GM19328 (cell line): Measurements from ENCODE around the gene EML5.

Source experiments
- ATAC-seq: cut with Tn5 transposase; IDR thresholded peaks from one replicate; pipeline ENCODE4 v1.9.1; 2021; ENCODE audit warnings: mild to moderate bottlenecking, moderate library complexity; ENCODE audit not compliant: unreplicated experiment

Gene EML5

DNA sequence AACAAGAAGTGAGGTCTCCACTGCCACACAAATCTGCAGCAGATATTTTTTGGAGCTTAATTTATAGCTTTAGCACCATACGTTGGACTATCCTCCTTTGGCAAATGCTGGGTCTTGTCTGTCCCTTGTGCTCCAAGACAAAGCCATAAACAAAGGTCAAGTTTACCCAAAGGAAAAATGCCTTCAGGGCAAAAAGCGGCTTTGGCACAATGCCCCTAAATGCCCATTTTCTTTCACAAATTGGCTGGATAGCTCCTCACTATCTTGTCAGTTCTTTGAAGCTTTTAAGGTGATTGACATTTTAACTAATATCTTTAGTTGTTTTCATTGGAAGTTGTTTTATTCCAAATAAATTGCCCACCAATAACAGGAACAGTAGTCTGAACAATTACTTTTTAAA is 59.6 kb downstream of the EML5 start:
- no peak for ATAC-seq

DNA sequence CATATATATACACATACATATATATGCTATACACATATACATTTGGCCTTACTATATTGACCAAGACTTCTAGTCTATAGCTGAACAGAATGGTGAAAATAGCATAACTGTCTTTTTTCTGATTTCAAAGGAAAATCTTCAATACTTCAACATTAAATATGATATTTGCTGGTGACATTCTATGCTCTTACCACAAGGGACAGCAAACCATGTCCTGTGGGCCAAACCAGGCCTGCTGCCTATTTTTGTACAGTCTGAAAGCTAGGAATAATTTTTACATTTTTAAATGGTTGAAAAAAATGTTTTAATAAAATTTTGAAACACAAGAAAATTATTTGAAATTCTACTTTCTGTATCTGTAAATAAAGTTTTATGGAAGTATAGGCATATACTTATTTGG is 63.6 kb downstream of the EML5 start:
- no peak for ATAC-seq

DNA sequence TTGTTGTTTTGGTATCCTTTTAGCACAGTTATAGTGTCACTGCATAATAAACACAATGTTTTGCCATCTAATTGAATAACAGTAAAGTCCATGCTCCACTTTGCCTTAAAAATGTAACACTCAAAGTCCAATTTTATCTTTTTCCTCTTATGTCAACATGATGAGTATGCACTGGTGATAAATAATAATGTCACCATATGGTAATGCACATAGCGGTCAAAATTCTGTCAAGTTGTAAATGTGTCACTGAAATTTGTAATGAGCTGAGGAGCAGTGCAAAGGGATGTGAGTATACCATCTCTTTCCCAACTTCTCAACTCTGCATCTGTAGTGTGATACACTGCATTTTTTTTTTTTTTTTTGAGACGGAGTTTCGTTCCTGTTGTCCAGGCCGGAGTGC is 65.7 kb downstream of the EML5 start:
- no peak for ATAC-seq

DNA sequence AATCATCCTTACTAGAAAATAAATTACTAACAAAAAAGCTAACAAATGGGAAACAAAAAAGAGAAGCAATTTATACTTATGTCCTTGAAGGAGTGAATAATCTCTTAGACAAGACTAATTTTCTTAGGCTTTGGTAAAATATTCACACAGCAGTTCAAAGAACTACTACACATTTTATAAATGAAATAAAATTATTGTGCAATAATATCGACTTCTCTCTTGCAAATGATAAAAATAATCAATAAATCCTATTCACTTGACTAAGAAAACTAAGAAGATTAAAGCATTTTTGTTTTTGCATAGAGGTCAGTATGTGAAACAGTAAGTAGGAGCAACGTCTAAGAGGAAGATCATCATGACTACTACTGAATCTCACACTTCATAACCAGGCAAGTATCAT is 82.0 kb downstream of the EML5 start:
- no peak for ATAC-seq

DNA sequence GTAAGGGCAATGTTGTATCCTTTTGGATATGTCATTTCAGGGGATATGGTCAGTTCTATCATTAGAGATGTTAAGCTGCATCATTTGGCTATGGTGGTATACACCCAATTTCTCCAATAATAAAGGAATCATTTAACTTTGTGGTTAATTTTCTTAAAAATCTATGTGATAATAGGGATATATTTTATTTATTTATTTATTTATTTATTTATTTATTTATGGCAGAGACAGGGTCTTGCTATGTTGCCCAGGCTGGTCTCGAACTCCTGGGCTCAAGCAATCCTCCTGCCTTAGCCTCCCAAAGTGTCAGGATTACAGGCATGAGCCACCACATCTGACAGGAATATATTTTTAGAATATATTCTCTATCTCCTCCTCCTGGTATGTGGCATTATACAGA is 85.7 kb downstream of the EML5 start:
- no peak for ATAC-seq

DNA sequence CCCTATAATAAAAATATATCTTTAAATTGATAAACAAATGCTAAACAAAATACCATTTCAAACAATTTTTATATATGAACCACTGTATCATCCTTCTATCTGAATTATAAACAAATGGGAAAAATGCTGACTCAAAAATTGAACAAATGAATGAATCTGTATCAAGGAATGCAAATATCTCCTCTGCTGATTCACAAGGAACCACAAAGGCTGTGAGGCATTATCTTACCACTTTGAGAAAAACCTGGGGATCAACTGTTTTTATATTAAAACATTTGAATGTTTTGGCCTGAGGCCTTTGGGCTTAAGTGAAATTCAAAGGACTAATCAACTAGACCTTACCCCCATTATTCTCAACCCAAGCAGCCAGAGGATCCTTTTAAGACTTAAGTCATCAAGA is 86.3 kb downstream of the EML5 start:
- ATAC-seq: no peak

DNA sequence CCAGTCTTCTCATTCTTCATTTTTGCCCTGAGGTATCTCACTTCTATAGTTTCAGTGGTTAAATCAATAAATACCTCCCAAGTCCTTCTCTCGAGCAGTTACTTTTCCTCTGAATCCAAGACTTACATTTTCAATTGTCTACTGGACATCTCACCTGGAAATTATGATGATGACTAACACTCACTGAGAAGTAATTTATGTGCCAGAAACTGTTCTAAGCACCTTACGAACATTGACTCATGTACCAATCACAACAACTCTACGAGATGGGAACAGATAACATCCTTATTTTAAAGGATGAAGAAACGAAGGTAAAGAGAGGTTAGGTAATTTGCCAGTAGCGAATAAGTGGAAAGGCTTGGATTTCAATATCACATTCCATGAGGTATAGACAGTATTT is 94.1 kb downstream of the EML5 start:
- no peak for ATAC-seq

DNA sequence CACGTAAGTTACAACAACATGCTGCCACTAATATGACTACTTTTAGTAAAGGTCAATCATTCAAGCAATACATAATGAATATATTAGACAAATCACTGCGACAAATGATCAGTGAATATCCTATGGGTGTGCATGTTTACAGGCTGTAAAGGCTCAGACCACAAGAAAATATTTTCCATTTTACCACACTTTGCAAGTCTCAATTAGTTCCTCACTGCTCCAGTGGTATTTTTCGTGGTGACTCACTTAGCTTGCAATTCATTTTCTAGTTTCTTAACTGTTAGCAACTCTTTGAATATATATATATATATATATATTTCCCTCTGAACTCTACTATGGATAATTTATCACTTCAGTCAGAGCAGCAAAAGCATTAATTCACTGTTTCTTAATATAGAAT is 96.9 kb downstream of the EML5 start:
- no peak for ATAC-seq

DNA sequence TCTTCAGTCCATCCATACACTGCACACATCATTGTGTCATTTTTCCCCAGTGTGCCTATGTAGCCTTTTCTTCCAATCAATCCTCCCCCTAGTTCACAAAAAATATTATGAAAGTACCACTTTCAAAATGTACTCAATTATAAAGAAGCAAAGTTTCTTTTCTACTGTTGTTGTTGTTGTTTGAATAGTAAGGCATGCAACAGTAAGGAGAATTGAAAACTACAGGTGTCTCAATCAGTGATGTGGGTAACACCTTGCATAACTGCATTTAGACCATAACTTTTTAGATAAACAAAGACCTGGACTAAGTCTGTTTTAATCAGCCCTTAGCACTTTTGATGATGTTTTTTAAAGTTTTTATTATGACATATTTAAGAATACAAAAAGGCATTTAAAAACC is 104.4 kb downstream of the EML5 start:
- ATAC-seq: no peak

DNA sequence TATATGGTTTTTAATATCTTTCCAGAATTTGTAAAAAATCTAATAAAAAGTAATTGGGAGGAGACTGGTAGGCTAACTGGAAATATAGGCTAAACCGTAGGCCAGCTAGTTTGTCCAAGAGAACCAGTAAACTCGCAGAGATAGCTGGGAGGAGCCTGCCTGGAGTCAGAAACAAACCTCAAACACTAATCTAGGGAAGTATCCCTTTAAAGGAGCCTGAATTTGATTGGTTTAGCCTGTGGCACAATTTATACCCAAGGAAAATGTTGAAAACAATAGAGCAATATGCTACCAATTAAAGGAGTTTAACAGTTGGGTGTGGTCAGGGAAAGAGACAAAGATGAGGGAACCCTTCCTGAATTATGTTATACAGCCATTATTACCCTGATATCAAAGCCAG is 109.6 kb downstream of the EML5 start:
- ATAC-seq: no peak

DNA sequence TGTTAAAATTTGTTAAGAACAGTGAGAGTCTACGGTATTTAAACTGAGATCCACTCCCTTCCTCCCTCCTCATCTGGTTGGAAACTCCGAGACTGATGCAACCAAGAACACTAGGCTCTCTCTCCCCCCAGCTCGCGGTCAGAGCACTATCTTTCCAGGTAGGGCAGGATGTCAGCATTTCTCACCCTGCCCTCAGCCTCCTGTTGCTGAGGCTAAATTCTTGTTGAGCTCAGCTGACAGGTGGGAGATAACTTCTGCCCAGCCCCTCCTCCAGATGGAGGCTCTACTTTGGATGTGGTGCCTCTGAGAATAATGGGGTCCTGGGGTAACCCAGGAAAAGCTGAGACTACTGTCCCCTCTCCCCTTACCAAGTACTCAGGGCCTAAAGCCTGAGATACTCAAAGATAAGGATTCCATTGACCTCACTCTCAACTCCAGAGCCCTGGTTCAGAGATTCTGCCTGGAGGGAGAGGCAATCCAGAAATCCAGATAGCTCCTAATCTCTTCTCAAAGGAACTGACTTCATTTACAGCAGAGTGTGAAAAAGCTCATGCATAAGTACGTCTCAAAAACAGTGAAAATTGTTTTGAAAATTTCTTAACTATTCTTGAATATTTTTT is 110.1 kb downstream of the EML5 start:
- ATAC-seq: no peak

DNA sequence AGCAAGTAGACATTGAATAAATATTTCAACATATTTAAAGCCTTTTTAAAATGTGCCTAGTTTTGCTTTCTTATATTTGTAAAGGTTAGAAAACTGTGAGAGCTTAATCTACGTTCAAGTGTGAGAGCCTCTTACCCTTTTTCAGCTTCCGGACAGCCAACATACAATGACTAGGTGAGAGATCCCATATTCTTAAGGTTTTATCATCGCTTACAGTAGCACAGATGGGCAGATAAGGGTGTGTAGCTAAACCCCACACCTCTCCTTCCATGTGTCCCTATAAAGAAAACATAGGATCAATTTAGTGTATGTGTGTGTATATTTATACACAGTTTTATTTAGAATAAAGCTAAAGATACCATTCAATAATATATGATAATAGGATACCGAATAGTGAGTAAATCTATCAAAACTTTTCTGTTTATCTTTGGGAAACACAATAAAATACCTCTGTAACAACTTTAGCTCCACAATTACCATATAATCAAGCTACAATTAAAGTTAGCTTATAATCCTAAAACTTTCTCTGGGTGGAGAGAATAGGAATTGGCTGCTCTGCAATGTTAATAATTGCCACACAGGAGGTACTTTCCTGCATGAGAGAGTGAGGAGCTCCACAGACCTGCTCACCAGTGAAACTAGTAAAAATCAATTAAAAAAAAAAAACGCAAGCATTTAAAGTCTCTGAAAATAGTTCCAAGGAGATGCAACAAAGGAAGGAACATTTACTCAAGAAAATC is 110.8 kb downstream of the EML5 start:
- ATAC-seq: no peak

DNA sequence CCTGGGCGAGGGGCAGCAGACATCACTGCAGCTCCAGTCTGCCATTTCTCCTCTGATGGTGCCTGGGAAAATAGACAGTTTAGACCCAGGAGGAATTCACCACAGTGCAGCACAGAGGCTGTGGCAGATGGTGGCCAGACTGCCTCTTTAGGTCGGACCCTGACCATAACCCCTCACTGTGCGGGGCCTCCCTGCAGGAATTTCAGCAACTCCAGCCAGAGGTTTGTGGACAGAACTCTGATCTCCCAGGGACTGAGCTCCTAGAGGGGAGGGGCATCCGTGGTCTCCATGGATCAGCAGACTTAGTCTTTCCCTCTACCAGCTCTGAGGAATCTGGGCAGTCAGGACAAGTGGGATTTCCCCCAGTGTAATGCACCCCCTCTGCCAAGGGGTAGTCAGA is 123.4 kb downstream of the EML5 start:
- no peak for ATAC-seq

DNA sequence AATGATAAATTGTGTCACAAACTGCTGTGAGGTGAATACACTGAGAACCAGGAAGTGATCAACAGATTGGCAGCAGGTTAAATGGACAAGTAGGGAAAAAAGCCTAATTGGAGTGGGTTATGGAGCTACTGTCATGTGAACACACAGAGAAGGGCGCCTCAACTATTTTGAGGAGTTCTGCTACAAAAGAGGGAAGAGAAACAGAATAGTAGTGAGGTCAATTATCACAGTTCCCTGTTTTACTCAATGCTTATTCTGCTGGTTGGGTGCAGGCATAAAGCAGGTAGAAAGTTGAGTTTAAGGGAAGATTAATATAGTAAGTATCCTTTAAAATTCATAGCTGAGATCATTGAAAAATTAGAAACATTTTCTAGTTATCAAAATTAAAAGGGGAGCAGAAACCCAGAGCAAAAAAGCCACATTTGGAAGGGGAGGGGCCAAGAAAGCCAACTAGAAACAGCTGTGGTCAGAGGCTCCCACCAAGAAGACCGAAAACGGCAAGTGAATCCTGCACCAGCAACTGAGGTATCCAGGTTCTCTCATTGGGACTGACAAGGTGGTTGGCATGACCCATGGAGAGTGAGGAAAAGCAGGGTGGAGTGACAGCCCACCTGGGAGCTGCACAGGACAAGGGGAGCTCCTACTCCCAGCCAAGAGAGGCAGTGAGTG is 124.2 kb downstream of the EML5 start:
- peak; percentile 58 for ATAC-seq

DNA sequence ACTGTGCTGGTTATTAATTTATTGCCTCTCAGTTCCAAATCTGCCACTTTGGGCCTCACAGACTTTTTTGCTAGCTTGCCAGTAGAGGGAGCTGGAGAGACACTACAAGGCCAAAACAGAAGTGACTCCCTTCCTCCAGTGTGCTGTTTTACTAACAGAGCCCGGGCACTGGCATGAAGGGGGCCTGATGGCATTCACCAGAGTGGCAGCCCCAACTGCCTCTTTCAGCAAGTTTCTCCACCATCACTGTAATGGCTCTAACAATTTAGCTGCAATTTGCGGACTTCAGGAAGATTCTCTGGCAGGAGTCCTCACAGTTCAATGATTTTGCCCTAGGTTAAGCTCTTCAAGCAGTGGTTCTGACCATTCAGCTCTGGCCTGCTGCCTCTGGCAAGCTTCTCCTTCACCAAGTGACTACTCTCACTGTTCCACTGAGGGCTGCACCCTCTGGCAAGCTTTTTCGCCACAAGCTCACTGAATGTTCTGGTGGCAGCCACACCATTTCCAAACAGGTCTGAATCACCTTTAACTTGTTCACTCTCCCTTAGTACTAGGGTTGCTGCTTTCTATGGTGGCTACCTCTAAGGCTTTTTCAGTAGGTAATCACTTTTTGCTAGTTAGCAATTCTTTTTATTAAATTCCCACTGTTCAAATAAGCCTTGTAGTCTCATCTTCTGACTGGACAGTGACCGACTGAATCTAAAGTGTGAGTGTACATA is 125.0 kb downstream of the EML5 start:
- peak; percentile 80 for ATAC-seq

DNA sequence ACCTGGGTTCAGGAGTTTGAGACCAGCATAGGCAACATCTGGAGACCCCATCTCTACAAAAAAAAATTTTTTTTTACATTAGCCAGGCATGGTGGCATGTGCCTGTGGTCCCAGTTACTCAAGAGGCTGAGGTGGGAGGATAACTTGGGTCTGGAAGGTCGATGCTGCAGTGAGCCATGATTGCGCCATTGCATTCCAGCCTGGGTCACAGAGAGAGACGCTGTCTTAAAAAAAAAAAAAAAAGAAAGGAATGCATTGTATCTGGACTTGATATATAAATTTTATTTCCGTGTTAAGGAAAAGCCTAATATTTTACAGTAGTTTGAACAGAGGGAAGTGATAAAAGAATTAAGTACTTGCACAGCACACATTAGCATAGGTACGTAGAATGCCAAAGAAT is 132.7 kb downstream of the EML5 start:
- ATAC-seq: no peak

DNA sequence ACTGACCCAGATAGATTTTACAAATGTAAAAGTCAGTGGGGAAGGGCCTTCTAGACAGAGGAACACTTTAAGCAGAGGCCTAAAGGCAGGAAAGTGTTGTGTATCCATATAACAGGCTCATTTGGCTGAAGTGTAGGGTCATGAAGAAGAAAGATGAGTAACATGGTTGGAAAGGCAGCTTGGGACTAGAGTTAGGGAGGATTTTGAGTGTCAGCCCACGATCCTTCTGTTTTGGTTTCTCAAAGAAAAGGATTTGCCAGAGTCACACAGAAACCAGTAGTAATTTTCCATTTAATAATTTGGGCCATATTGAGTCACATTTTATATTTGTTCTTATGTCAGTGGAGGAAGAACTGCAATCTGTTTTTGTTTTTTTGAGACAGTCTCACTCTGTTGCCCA is 153.5 kb downstream of the EML5 start:
- no peak for ATAC-seq

DNA sequence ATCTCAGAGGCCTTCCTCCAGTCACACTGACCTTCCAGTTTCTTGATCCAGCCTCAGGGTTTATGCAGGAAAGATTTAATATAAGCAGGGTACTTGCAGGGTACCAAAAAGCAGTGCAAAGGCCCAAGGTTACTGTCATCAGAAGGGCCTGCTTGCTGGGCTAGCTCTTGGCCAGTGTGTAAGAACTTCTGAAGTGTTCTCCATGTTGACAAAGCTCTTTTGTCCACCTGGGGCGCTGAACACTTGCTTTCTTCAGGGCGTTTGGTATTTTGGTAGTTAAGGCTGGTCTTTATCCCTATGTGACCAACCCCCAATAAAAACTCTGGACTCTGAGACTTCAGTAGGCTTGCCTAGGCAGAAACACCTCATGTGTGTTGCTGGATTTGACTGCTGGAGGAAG is 160.2 kb downstream of the EML5 start:
- no peak for ATAC-seq

DNA sequence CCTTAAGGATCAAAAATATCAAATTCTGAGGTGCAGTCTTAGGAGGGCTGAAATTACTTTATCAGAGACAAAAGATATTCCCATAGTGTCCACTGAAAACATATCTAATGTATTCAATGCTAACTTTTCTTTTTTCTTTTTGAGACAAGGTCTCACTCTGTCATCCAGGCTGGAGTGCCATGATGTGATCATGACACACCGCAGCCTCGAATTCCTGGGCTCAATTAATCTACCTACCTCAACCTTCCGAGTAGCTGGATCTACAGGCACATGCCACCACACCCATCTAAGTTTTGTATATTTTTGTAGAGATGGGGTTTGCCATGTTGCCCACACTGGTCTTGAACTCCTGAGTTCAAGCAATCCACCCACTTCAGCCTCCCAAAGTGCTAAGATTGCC is 161.7 kb downstream of the EML5 start:
- ATAC-seq: no peak

DNA sequence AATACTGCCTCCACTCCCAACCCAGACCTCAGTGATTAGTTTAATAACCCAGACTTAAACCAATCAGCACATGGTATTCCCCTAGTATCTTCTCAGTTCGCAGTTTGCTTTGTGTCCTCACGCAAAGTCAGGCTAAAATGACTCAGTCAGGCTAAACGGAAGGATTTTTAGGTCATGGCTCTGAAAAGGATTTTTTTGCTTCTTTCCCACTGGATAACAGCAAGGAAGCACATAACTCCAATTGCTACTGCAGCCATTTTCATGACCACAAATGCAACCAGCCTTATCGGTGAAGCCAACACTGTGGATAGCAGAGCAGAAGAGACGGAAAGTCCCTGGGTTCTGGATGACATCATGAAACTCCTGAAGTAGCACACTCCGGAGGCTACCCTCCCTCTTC is 162.2 kb downstream of the EML5 start:
- no peak for ATAC-seq

DNA sequence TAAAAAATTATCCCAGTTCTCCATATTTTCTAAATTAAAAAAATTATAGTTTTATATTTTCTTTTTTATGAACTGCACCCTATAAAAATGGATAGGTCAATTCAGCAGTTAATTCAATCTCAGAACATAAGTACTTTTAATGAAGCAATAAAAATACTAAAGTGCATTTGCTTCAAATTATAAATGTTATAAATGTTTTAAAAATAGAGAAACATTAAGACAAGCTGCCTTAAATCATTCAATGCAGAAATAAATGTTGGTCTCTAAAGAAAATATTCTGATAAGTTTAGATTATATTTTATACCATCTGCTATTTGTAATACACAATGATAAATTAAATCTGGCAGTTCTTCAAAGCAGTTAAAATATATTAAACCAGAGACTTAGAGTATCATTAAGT is 164.3 kb downstream of the EML5 start:
- no peak for ATAC-seq

DNA sequence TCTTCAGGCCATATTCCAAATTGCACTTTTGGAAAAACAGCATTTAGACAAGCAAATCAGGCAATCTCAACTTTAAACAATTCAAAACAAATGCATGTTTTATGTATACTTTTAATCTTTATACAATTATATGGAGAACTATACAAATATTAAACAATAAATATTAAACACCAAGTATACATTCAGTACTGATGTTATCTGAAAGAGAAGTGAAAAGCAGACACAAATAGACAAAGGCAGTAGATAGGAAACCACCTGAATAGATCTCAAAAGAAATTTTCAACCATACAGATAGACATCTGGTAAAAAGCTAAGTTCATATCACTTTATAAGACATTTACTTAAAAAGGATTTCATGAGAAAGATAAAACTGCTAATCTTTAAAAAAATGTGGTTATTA is 164.7 kb downstream of the EML5 start:
- no peak for ATAC-seq
